K562 (cell line): ENCODE results near the gene VGLL4. TPM values are rescaled to one million over a fixed set of nuclear protein-coding genes. Genes with fewer than 3 reads are reported as not detected.

Experiments used
- ARID3A ChIP-seq: IDR thresholded peaks from 2 replicates; pipeline ENCODE4 v1.6.1; 2012; ENCODE audit warnings: low read depth, low read length, improper control_type of control experiment, borderline replicate concordance
- ATF6 ChIP-seq: sonication (generic); formaldehyde crosslinking; IDR thresholded peaks from 2 replicates; pipeline ENCODE4 v1.4.0; 2020; ENCODE audit warnings: mild to moderate bottlenecking, missing genetic modification reagents
- CEBPZ ChIP-seq: fragments of 150-350 bp; IDR thresholded peaks from 2 replicates; pipeline ENCODE4 v1.6.1; 2014; ENCODE audit warnings: low read depth, mild to moderate bottlenecking, low read length, borderline replicate concordance
- CSDE1 ChIP-seq, 2 experiments: fragments of 450-650 bp; IDR thresholded peaks; 2 replicates each; pipeline ENCODE4 v1.6.1; 2016; ENCODE audit warnings: mild to moderate bottlenecking in 1 of 2
- HNRNPL ChIP-seq: fragments of 200-400 bp; formaldehyde crosslinking; IDR thresholded peaks from 2 replicates; pipeline ENCODE4 v1.6.1; 2017; ENCODE audit warnings: low read depth, mild to moderate bottlenecking, low read length
- KLF6 ChIP-seq: fragments of 250-450 bp; sonication (Bioruptor Pico); IDR thresholded peaks from 2 replicates; pipeline ENCODE4 v1.4.0; 2020; ENCODE audit warnings: mild to moderate bottlenecking, moderate library complexity, borderline replicate concordance
- MEIS2 ChIP-seq: fragments of 450-650 bp; IDR thresholded peaks from 2 replicates; pipeline ENCODE4 v1.6.1; 2014; ENCODE audit warnings: mild to moderate bottlenecking; ENCODE audit not compliant: partially characterized antibody
- MTA3 ChIP-seq: fragments of 450-650 bp; formaldehyde crosslinking; IDR thresholded peaks from 2 replicates; pipeline ENCODE4 v1.6.1; 2017; ENCODE audit warnings: mild to moderate bottlenecking, borderline replicate concordance
- NR1H2 ChIP-seq: sonication (generic); formaldehyde crosslinking; IDR thresholded peaks from 2 replicates; pipeline ENCODE4 v1.4.0; 2020; ENCODE audit warnings: mild to moderate bottlenecking, missing genetic modification reagents
- SP1 ChIP-seq: sonication (generic); formaldehyde crosslinking; IDR thresholded peaks from 2 replicates; pipeline ENCODE4 v1.8.1; 2022; ENCODE audit warnings: mild to moderate bottlenecking, missing genetic modification reagents
- TAF7 ChIP-seq: fragments of 450-650 bp; IDR thresholded peaks from 2 replicates; pipeline ENCODE4 v1.6.1; 2016; ENCODE audit warnings: missing genetic modification characterization, missing compliant biosample characterization
- TCF7 ChIP-seq: sonication (generic); IDR thresholded peaks from 2 replicates; pipeline ENCODE4 v1.6.1; 2016; ENCODE audit warnings: antibody characterized with exemption, borderline replicate concordance
- THRAP3 ChIP-seq: fragments of 450-650 bp; IDR thresholded peaks from 2 replicates; pipeline ENCODE4 v1.6.1; 2016; ENCODE audit warnings: mild to moderate bottlenecking, inconsistent platforms, borderline replicate concordance
- TRIM25 ChIP-seq: fragments of 450-650 bp; IDR thresholded peaks from 2 replicates; pipeline ENCODE4 v1.7.0; 2016; ENCODE audit warnings: borderline replicate concordance
- ZBTB26 ChIP-seq: fragments of 450-650 bp; formaldehyde crosslinking; IDR thresholded peaks from 2 replicates; pipeline ENCODE4 v1.4.0; 2022; ENCODE audit warnings: missing genetic modification characterization
- polyA plus RNA-seq, 8 experiments: library from polyadenylated mRNA; depleted of rRNA in 4 of 8; stranded (reverse) in 5 of 8; unstranded in 3 of 8; fragments of >200 nt; fragmentation: Nextera tagmentation in 2 of 8; fragmentation: Illumina TruSeq in 1 of 8; extraction: Ambion mirVana in 2 of 8; extraction: Trizol in 1 of 8; gene quantifications; 2 replicates each; pipeline versions ENCODE4 v1.2.1 to v1.2.3, GENCODE V29; 2011 to 2014; ENCODE audit warnings: inconsistent platforms in 1 of 8, missing spikeins in 1 of 8
- total RNA-seq, 7 experiments: library from RNA; depleted of rRNA in 6 of 7; stranded (reverse); fragments of >200 nt in 6 of 7; fragmentation: Illumina TruSeq in 2 of 7; extraction: Trizol in 2 of 7; gene quantifications; 2 replicates each; pipeline versions ENCODE4 v1.2.1 to v1.2.3, GENCODE V29; 2011 to 2021; ENCODE audit warnings: low replicate concordance in 1 of 7

VGLL4 gene
- total and polyA plus RNA-seq, 9 of the 15 experiments (the other 6 are each of a cell fraction or from before 2014, with no cell fraction given) = 0.27 to 10.9 (median 8.6) TPM

- TF ChIP-seq CEBPZ (no peak), ATF6 (CRISPR knock-in tag) (no peak), MEIS2 (no peak), ARID3A (no peak), TAF7 (tag) (no peak), CSDE1 (IDR thresholded peaks at IDR 0.05) (no peak), MTA3 (no peak), TRIM25 (no peak), THRAP3 (no peak), SP1 (CRISPR knock-in tag) (no peak), HNRNPL (no peak), TCF7 (no peak), NR1H2 (CRISPR knock-in tag) (no peak), KLF6 (CRISPR knock-in tag) (no peak), ZBTB26 (CRISPR knock-in tag) (no peak)
These were observed 46.0 kb upstream of the VGLL4 start (continued) for GRCh38 chr3:11689749-11690148.
